Measurements from ENCODE around the gene TXNRD1. TPM values are rescaled to one million over a fixed set of nuclear protein-coding genes. Genes with fewer than 3 reads are reported as not detected.
"Not testable (repeated sequence)": the region's sequence is repeated elsewhere in the genome, so short reads cannot be mapped to it uniquely, and the experiment has no call there.

The TXNRD1 gene
- total and polyA plus RNA-seq, 8 donors: 19.4 to 208 (median 76.8) TPM

DNA sequence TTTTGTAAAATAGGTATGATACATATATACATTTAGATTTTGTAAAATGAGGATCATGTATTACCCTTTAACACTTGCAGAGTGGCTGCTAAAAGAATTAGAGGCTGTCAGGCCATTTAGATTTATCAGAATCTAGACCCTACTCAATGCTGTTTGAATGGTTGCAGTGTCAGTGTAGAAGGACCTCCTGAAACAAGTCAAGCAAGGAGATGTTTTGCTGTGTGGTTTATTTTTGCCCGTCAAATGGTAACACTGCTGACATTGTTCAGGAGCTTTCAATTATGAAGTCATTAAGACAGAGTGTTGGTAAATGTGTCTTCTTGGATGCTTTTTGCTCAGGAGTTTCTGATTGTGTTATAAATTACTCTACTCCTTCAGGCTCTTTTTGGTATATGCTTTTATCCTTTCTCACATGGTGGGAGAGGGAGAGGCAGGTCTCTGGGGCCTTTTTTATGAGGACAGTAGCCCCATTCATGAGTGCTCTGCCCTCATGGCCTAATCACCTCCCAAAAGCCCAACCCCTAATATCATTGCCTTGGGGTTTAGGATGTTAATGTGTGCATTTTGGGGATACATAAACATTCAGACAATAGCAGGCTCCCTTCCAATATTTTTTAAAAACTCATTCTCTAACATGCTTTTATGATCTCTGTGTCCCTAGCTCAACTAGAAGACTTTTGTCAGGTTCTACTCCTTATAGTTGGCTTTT, 104.5 kb downstream of the TXNRD1 start:
- WGBS, 5 donors: 65 to 100% (median 90%) methylated on average over 1 of the region's 1 CpG
- H3K36me3 ChIP-seq: peaks cover 61 to 92% (median 91%) of the 10 kb centered on the region in 4 donors
- intact Hi-C loops (cut with DNase I; ENCODE audit: low total_unique reads): no loop called here

DNA sequence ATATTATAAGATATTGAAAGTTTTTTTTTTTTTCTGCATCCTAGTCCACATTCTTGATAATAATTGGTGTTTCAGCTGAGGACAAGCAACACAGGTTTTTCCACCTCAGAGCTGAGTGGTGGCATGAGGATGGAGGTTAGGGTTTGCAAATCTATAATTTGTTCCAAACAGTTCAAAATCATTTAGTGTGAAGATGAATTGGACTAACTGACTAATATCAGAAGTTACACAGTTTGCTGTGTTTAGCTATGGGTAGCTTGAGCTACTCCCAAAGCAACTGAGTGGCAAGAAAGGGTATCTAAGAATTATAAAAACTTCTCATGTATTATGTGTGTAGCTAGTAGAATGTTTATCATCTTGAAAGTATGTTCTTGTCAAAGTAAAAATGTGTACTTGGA, 105.0 kb downstream of the TXNRD1 start:
- H3K9me3 ChIP-seq: no peaks in the 10 kb centered on the region
- intact Hi-C loops (cut with DNase I; ENCODE audit: low total_unique reads): no loop called here
- peaks cover 61 to 92% (median 91%) of the 10 kb centered on the region in 4 donors for H3K36me3 ChIP-seq
- H3K27ac ChIP-seq: no peak overlapping the region
- H3K4me1 ChIP-seq: peaks cover 0 to 2% (median 0%) of the 10 kb centered on the region in 4 donors
- no peak overlapping the region for H3K4me3 ChIP-seq
- H3K27me3 ChIP-seq: no peaks in the 10 kb centered on the region
- no peak for DNase-seq
- TF ChIP-seq POLR2AphosphoS5 (IDR thresholded peaks at IDR 0.05) (no peak), POLR2A (IDR thresholded peaks at IDR 0.05) (no peak), EP300 (IDR thresholded peaks at IDR 0.05) (no peak)
- TF ChIP-seq, protein P1, sequence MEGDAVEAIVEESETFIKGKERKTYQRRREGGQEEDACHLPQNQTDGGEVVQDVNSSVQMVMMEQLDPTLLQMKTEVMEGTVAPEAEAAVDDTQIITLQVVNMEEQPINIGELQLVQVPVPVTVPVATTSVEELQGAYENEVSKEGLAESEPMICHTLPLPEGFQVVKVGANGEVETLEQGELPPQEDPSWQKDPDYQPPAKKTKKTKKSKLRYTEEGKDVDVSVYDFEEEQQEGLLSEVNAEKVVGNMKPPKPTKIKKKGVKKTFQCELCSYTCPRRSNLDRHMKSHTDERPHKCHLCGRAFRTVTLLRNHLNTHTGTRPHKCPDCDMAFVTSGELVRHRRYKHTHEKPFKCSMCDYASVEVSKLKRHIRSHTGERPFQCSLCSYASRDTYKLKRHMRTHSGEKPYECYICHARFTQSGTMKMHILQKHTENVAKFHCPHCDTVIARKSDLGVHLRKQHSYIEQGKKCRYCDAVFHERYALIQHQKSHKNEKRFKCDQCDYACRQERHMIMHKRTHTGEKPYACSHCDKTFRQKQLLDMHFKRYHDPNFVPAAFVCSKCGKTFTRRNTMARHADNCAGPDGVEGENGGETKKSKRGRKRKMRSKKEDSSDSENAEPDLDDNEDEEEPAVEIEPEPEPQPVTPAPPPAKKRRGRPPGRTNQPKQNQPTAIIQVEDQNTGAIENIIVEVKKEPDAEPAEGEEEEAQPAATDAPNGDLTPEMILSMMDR (IDR thresholded peaks at IDR 0.05): no peak

More for the DNA sequence above, 104.5 kb downstream of the TXNRD1 start:
- Histone ChIP-seq H3K27ac (no peak overlapping the region), H3K9me3 (no peaks in the 10 kb centered on the region), H3K27me3 (no peaks in the 10 kb centered on the region), H3K4me1 (peaks cover 0 to 7% (median 0%) of the 10 kb centered on the region in 4 donors), H3K4me3 (no peak overlapping the region)
- no peak for DNase-seq
- TF ChIP-seq EP300 (IDR thresholded peaks at IDR 0.05) (no peak), POLR2AphosphoS5 (IDR thresholded peaks at IDR 0.05) (no peak), POLR2A (IDR thresholded peaks at IDR 0.05) (no peak)
- TF ChIP-seq, protein P1 (IDR thresholded peaks at IDR 0.05): no peak

DNA sequence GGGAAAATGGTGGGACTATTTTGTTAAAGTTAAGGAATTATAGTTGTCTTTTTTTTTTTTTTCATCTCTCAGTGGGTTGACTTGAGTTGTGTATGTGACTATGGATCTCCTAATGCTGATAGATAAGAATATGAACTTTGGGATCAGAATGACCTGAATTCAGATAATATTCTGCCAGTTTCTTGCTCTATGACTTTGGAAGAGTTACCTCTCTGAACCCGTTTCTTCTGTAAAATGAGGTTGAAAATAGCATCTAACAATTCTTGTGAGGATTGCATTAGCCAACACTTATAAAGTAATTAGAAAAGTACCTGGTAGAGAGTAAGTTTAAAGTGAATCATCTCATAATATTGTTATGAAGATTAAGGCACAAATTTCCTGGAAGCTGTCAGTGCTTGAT, 106.4 kb downstream of the TXNRD1 start:
- 90 to 100% (median 94%) methylated on average over 1 of the region's 1 CpG for WGBS, 5 donors
- intact Hi-C loops (cut with DNase I; ENCODE audit: low total_unique reads): no loop called here
- Histone ChIP-seq H3K9me3 (no peaks in the 10 kb centered on the region), H3K27ac (no peak overlapping the region), H3K4me3 (no peak overlapping the region), H3K4me1 (no peaks in the 10 kb centered on the region), H3K36me3 (peaks cover 61 to 92% (median 91%) of the 10 kb centered on the region in 4 donors), H3K27me3 (no peaks in the 10 kb centered on the region)
- DNase-seq: no peak
- TF ChIP-seq, protein P1 (IDR thresholded peaks at IDR 0.05): no peak
- TF ChIP-seq POLR2A (IDR thresholded peaks at IDR 0.05): no peak
- TF ChIP-seq POLR2AphosphoS5 (IDR thresholded peaks at IDR 0.05): no peak
- no peak for TF ChIP-seq EP300 (IDR thresholded peaks at IDR 0.05)

DNA sequence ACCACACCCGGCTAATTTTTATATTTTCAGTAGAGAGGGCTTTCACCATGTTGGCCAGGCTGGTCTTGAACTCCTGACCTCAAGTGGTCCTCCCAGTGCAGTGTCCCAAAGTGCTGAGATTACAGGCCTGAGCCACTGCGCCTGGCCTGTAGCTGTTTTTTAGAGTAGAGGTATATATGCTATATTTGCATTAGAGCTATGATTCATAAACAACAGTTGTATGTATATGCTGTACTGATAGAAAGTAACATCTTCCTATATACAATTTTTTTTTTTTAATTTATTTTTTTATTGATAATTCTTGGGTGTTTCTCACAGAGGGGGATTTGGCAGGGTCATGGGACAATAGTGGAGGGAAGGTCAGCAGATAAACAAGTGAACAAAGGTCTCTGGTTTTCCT, 107.0 kb downstream of the TXNRD1 start:
- H3K27ac ChIP-seq; DNase-seq; H3K27me3 ChIP-seq; H3K4me3 ChIP-seq; H3K4me1 ChIP-seq; intact Hi-C loops (cut with DNase I; ENCODE audit: low total_unique reads); H3K9me3 ChIP-seq: not testable (repeated sequence)
- peaks cover 61 to 92% (median 91%) of the 10 kb centered on the region in 4 donors for H3K36me3 ChIP-seq
- 97 to 100% (median 100%) methylated on average over 2 of the region's 2 CpGs for WGBS, 5 donors

DNA sequence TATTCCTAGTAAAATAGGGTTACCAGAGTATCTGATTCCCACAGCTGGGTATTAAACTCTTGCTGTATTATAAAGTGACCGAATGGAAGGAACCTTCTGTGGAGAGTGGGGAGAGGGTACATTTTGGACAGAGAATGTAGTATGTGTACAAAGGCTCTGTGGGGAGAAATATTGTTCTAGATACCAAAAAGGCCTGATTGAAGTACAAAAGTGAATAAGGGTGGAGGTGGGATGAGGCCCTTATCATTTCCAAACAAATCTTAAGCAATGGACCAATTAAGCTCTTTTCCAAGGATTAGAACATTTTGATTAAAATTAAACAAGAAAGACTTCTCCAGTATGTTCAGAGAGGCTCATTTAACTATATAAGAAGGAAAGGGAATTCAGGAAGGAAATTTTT, 108.3 kb downstream of the TXNRD1 start:
- H3K27me3 ChIP-seq: no peaks in the 10 kb centered on the region
- no peak for DNase-seq
- no peaks in the 10 kb centered on the region for H3K9me3 ChIP-seq
- H3K36me3 ChIP-seq: peaks cover 64 to 92% (median 91%) of the 10 kb centered on the region in 4 donors
- intact Hi-C loops (cut with DNase I; ENCODE audit: low total_unique reads): no loop called here
- no peak overlapping the region for H3K4me3 ChIP-seq
- no peak for TF ChIP-seq EP300 (IDR thresholded peaks at IDR 0.05)
- TF ChIP-seq POLR2AphosphoS5 (IDR thresholded peaks at IDR 0.05): no peak
- TF ChIP-seq POLR2A (IDR thresholded peaks at IDR 0.05): no peak
- TF ChIP-seq, protein P1 (IDR thresholded peaks at IDR 0.05): no peak
- 95 to 100% (median 100%) methylated on average over 1 of the region's 1 CpG for WGBS, 5 donors
- H3K4me1 ChIP-seq: no peaks in the 10 kb centered on the region
- H3K27ac ChIP-seq: no peak overlapping the region

DNA sequence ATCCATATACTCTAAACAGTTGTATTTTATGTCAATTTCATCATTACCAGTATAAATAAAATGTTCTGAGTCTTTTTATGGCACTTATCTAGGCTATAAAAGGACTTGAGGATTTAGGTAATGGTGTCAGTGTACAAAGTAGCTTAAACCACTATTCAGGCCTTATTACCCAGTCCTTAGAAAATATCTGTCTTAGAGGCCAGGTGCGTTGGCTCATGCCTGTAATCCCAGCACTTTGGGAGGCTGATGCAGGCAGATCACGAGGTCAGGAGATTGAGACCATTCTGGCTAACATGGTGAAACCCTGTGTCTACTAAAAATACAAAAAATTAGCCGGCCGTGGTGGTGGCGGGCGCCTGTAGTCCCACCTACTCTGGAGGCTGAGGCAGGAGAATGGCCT, 112.7 kb downstream of the TXNRD1 start:
- H3K4me3 ChIP-seq; H3K4me1 ChIP-seq; intact Hi-C loops (cut with DNase I; ENCODE audit: low total_unique reads); DNase-seq; H3K9me3 ChIP-seq; H3K27ac ChIP-seq; H3K27me3 ChIP-seq: not testable (repeated sequence)
- 89 to 96% (median 96%) methylated on average over 6 of the region's 6 CpGs for WGBS, 5 donors
- H3K36me3 ChIP-seq: peaks cover 42 to 96% (median 91%) of the 10 kb centered on the region in 4 donors
